ENCODE results near the gene FLACC1. TPM values are rescaled to one million over a fixed set of nuclear protein-coding genes. Genes with fewer than 3 reads are reported as not detected.

The FLACC1 gene
- polyA plus RNA-seq, 3 donors: 0.16 to 0.91 TPM; not detected in 1

DNA sequence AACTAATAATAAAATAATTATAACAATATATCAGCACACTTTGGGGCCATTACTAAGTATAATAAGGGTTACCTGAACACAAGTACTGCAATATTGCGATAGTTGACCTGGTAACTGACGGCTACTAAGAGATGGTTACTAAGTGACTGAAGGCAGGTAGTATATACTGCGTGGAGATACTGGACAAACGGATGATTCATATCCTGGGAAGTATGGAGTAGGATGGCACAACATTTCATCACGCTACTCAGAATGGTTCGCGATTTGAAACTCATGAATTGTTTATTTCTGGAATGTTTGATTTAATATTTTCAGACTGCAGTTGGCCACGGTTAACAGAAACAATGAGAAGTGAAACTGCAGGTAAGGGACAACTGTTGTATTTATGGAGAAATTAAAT is 39.5 kb upstream of the FLACC1 start:
- H3K9me3 ChIP-seq (replicated peaks in 1 of 2; ENCODE audit: control insufficient read depth in 1 of 2, insufficient read depth in 1 of 2, low read length in 2 of 2): no peaks in the 10 kb centered on the region
- H2AFZ ChIP-seq (ENCODE audit: insufficient read depth, low read depth, low read length, poor library complexity, severe bottlenecking): no peak overlapping the region
- Mint-ChIP-seq H3K4me3 (no peak overlapping the region), H3K27me3 (ENCODE audit: low read depth in 3 of 3) (peaks cover 0 to 1% (median 0%) of the 10 kb centered on the region in 3 donors), H3K27ac (no peak overlapping the region), H3K36me3 (peaks cover 74 to 80% of the 10 kb centered on the region in 2 donors), H3K4me1 (no peaks in the 10 kb centered on the region), H3K9me3 (no peaks in the 10 kb centered on the region)
- no peak overlapping the region for H3K27ac ChIP-seq (ENCODE audit: low read depth in 1 of 2, low read length in 2 of 2)
- H3K79me2 ChIP-seq (ENCODE audit: insufficient read depth, low read length): no peaks in the 10 kb centered on the region
- H3K4me3 ChIP-seq (replicated peaks in 1 of 3; ENCODE audit: low read depth in 2 of 3, low read length in 3 of 3): no peak overlapping the region
- no CpG with 5 or more reads among the region's 8 CpGs for WGBS (ENCODE audit: insufficient coverage)
- peaks cover 73 to 84% of the 10 kb centered on the region in 2 donors for H3K36me3 ChIP-seq (replicated peaks in 1 of 2; ENCODE audit: control insufficient read depth in 1 of 2, insufficient read depth in 2 of 2, low read length in 2 of 2)
- DNase-seq: no peak
- no peak overlapping the region for H3K9ac ChIP-seq (ENCODE audit: insufficient read depth, low read length, poor library complexity, severe bottlenecking)
- H4K20me1 ChIP-seq (ENCODE audit: insufficient read depth, low read length): no peaks in the 10 kb centered on the region
- H3K27me3 ChIP-seq (ENCODE audit: control insufficient read depth in 2 of 2, insufficient read depth in 2 of 2, low read length in 2 of 2): no peaks in the 10 kb centered on the region
- intact Hi-C loops (cut with micrococcal nuclease): no loop called here
- H3K4me2 ChIP-seq (replicated peaks; ENCODE audit: extremely low read depth, low read length, poor library complexity, severe bottlenecking): no peak overlapping the region
- H3K4me1 ChIP-seq (ENCODE audit: control insufficient read depth in 1 of 2, insufficient read depth in 2 of 2, low read length in 2 of 2): no peaks in the 10 kb centered on the region
- TF ChIP-seq, protein P1, sequence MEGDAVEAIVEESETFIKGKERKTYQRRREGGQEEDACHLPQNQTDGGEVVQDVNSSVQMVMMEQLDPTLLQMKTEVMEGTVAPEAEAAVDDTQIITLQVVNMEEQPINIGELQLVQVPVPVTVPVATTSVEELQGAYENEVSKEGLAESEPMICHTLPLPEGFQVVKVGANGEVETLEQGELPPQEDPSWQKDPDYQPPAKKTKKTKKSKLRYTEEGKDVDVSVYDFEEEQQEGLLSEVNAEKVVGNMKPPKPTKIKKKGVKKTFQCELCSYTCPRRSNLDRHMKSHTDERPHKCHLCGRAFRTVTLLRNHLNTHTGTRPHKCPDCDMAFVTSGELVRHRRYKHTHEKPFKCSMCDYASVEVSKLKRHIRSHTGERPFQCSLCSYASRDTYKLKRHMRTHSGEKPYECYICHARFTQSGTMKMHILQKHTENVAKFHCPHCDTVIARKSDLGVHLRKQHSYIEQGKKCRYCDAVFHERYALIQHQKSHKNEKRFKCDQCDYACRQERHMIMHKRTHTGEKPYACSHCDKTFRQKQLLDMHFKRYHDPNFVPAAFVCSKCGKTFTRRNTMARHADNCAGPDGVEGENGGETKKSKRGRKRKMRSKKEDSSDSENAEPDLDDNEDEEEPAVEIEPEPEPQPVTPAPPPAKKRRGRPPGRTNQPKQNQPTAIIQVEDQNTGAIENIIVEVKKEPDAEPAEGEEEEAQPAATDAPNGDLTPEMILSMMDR (IDR thresholded peaks at IDR 0.05): no peak

DNA sequence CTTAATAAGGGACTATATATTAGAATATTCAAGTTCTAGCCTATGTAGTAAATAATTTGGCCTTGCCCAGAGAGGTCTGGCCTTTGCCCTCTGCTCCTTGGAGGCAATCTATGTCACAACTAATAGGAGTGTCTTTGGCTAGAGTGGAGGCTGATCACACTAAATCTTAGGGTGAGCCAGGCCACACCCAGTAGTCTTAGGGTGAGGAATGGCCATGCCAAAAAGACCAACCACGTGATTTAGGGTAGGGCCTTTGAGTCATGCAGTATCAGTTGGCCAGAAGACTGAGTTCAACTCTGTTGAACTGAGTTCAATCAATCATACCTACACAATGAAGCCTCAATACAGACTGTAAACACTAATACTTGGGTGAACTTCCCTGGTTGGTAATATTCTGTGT is 26.0 kb upstream of the FLACC1 start:
- Histone ChIP-seq H3K4me1 (ENCODE audit: control insufficient read depth in 1 of 2, insufficient read depth in 2 of 2, low read length in 2 of 2) (no peaks in the 10 kb centered on the region), H3K36me3 (replicated peaks in 1 of 2; ENCODE audit: control insufficient read depth in 1 of 2, insufficient read depth in 2 of 2, low read length in 2 of 2) (peaks cover 48 to 94% of the 10 kb centered on the region in 2 donors), H3K79me2 (ENCODE audit: insufficient read depth, low read length) (no peaks in the 10 kb centered on the region), H3K9ac (ENCODE audit: insufficient read depth, low read length, poor library complexity, severe bottlenecking) (no peak overlapping the region), H4K20me1 (ENCODE audit: insufficient read depth, low read length) (no peaks in the 10 kb centered on the region), H3K9me3 (replicated peaks in 1 of 2; ENCODE audit: control insufficient read depth in 1 of 2, insufficient read depth in 1 of 2, low read length in 2 of 2) (no peaks in the 10 kb centered on the region), H3K4me2 (replicated peaks; ENCODE audit: extremely low read depth, low read length, poor library complexity, severe bottlenecking) (no peak overlapping the region), H3K27ac (ENCODE audit: low read depth in 1 of 2, low read length in 2 of 2) (no peak overlapping the region), H3K4me3 (replicated peaks in 1 of 3; ENCODE audit: low read depth in 2 of 3, low read length in 3 of 3) (no peak overlapping the region), H3K27me3 (ENCODE audit: control insufficient read depth in 2 of 2, insufficient read depth in 2 of 2, low read length in 2 of 2) (no peaks in the 10 kb centered on the region), H2AFZ (ENCODE audit: insufficient read depth, low read depth, low read length, poor library complexity, severe bottlenecking) (no peak overlapping the region)
- DNase-seq: no peak
- H3K36me3 Mint-ChIP-seq: peaks cover 65% of the 10 kb centered on the region in 2 donors
- no peaks in the 10 kb centered on the region for H3K27me3 Mint-ChIP-seq (ENCODE audit: low read depth in 3 of 3)
- no peak overlapping the region for H3K27ac Mint-ChIP-seq
- TF ChIP-seq, protein P1 (IDR thresholded peaks at IDR 0.05): no peak
- H3K4me3 Mint-ChIP-seq: no peak overlapping the region
- peaks cover 0 to 8% (median 0%) of the 10 kb centered on the region in 7 donors for H3K9me3 Mint-ChIP-seq
- no CpG with 5 or more reads among the region's 1 CpG for WGBS (ENCODE audit: insufficient coverage)
- H3K4me1 Mint-ChIP-seq: no peaks in the 10 kb centered on the region
- intact Hi-C loops (cut with micrococcal nuclease): no loop called here
